Trophoblast cell (in vitro differentiated cells and primary cell): ENCODE measurements around the gene C5orf58.
"Not testable (repeated sequence)": the region's sequence is repeated elsewhere in the genome, so short reads cannot be mapped to it uniquely, and the experiment has no call there.

ENCODE experiments used
- DNase-seq, 2 donors: peaks; one replicate each; pipeline ENCODE4 v3.0.0-alpha.2; 2016
- H2AFZ ChIP-seq: 2 replicates; pipeline ENCODE4 v1.6.1; 2013; ENCODE audit warnings: low read length, moderate library complexity, mild to moderate bottlenecking; ENCODE audit not compliant: insufficient read depth, poor library complexity
- H2AK5ac ChIP-seq: 2 replicates; pipeline ENCODE4 v1.6.1; 2013; ENCODE audit warnings: mild to moderate bottlenecking, low read length
- H2BK120ac ChIP-seq: 2 replicates; pipeline ENCODE4 v1.6.1; 2013; ENCODE audit warnings: low read length, mild to moderate bottlenecking, moderate library complexity; ENCODE audit not compliant: insufficient read depth, poor library complexity
- H2BK12ac ChIP-seq: 2 replicates; pipeline ENCODE4 v1.6.1; 2013; ENCODE audit warnings: mild to moderate bottlenecking, low read length, moderate library complexity
- H2BK5ac ChIP-seq: 2 replicates; pipeline ENCODE4 v1.6.1; 2013; ENCODE audit warnings: low read length, low read depth, moderate library complexity, mild to moderate bottlenecking; ENCODE audit not compliant: poor library complexity
- H3K14ac ChIP-seq: 2 replicates; pipeline ENCODE4 v1.6.1; 2013; ENCODE audit warnings: mild to moderate bottlenecking, low read length
- H3K18ac ChIP-seq: 2 replicates; pipeline ENCODE4 v1.6.1; 2013; ENCODE audit warnings: mild to moderate bottlenecking, low read length
- H3K23ac ChIP-seq: 2 replicates; pipeline ENCODE4 v1.6.1; 2013; ENCODE audit warnings: low read length
- H3K27ac ChIP-seq: 2 replicates; pipeline ENCODE4 v1.5.1; 2013; ENCODE audit warnings: low read depth, mild to moderate bottlenecking, inconsistent platforms, low read length, moderate library complexity
- H3K27me3 ChIP-seq: 2 replicates; pipeline ENCODE4 v1.6.1; 2013; ENCODE audit warnings: inconsistent platforms, mild to moderate bottlenecking, low read length, moderate library complexity; ENCODE audit not compliant: insufficient read depth
- H3K36me3 ChIP-seq, 2 experiments: 1 replicate in 1 of 2; 2 replicates in 1 of 2; pipeline ENCODE4 v1.6.1; 2013; ENCODE audit warnings: low read length in 2 of 2, mild to moderate bottlenecking in 2 of 2, moderate library complexity in 1 of 2; ENCODE audit not compliant: insufficient read depth in 2 of 2, control insufficient read depth in 1 of 2
- H3K4ac ChIP-seq: 2 replicates; pipeline ENCODE4 v1.6.1; 2013; ENCODE audit warnings: low read depth, mild to moderate bottlenecking, low read length, moderate library complexity
- H3K4me1 ChIP-seq, 2 experiments: 1 replicate in 1 of 2; 2 replicates in 1 of 2; pipeline ENCODE4 v1.6.1; 2013; ENCODE audit warnings: low read length in 2 of 2, mild to moderate bottlenecking in 2 of 2, moderate library complexity in 1 of 2; ENCODE audit not compliant: insufficient read depth in 2 of 2, control insufficient read depth in 1 of 2
- H3K4me2 ChIP-seq: 2 replicates; pipeline ENCODE4 v1.6.1; 2013; ENCODE audit warnings: inconsistent platforms, mild to moderate bottlenecking, low read length, moderate library complexity
- H3K4me3 ChIP-seq: 2 replicates; pipeline ENCODE4 v1.5.1; 2013; ENCODE audit warnings: mild to moderate bottlenecking, low read depth, low read length, inconsistent platforms
- H3K79me1 ChIP-seq: one replicate; pipeline ENCODE4 v1.6.1; 2013; ENCODE audit warnings: low read length
- H3K79me2 ChIP-seq: 2 replicates; pipeline ENCODE4 v1.6.1; 2013; ENCODE audit warnings: low read length, mild to moderate bottlenecking; ENCODE audit not compliant: control insufficient read depth, insufficient read depth, poor library complexity
- H3K9ac ChIP-seq: 2 replicates; pipeline ENCODE4 v1.6.1; 2013; ENCODE audit warnings: mild to moderate bottlenecking, low read length
- H3K9me3 ChIP-seq: 2 replicates; pipeline ENCODE4 v1.6.1; 2013; ENCODE audit warnings: low read depth, mild to moderate bottlenecking, control low read depth, inconsistent platforms, low read length; ENCODE audit not compliant: insufficient read depth
- H4K12ac ChIP-seq: 2 replicates; pipeline ENCODE4 v1.6.1; 2013; ENCODE audit warnings: low read depth, mild to moderate bottlenecking, low read length, moderate library complexity
- H4K8ac ChIP-seq: 2 replicates; pipeline ENCODE4 v1.6.1; 2013; ENCODE audit warnings: low read depth, mild to moderate bottlenecking, low read length, moderate library complexity
- H4K91ac ChIP-seq: one replicate; pipeline ENCODE4 v1.6.1; 2013; ENCODE audit warnings: low read depth, mild to moderate bottlenecking, low read length, moderate library complexity
- WGBS: extraction: QIAGEN DNeasy Blood & Tissue Kit; methylation state at CpG from one replicate; pipeline ENCODE4 v1.1.7; 2013; ENCODE audit warnings: missing lambda C conversion rate; ENCODE audit not compliant: insufficient read length, insufficient coverage; ENCODE audit errors: extremely low coverage; 5-methylcytosine and 5-hydroxymethylcytosine counted together

Gene C5orf58

GRCh38 chr5:170235876-170236864 is 3.4 kb downstream of the C5orf58 start:
- WGBS: no CpG with 5 or more reads among the region's 3 CpGs
- no peak overlapping the region for H2AK5ac ChIP-seq
- H3K9ac ChIP-seq: no peak overlapping the region
- H3K27me3 ChIP-seq: no peaks in the 10 kb centered on the region
- H3K79me1 ChIP-seq: no peaks in the 10 kb centered on the region
- H3K23ac ChIP-seq: no peak overlapping the region
- no peak overlapping the region for H3K4ac ChIP-seq
- no peaks in the 10 kb centered on the region for H3K4me1 ChIP-seq
- no peaks in the 10 kb centered on the region for H3K36me3 ChIP-seq
- H3K27ac ChIP-seq: no peak overlapping the region
- no peak for DNase-seq
- H4K8ac ChIP-seq: no peak overlapping the region
- no peak overlapping the region for H3K14ac ChIP-seq
- H4K91ac ChIP-seq: no peak overlapping the region
- no peak overlapping the region for H2BK12ac ChIP-seq
- no peak overlapping the region for H2AFZ ChIP-seq
- H4K12ac ChIP-seq: no peak overlapping the region
- H2BK5ac ChIP-seq: no peak overlapping the region
- H3K9me3 ChIP-seq: no peaks in the 10 kb centered on the region
- H3K4me2 ChIP-seq: no peak overlapping the region
- H3K18ac ChIP-seq: no peak overlapping the region
- no peak overlapping the region for H2BK120ac ChIP-seq
- H3K4me3 ChIP-seq: no peak overlapping the region
- no peaks in the 10 kb centered on the region for H3K79me2 ChIP-seq

DNA sequence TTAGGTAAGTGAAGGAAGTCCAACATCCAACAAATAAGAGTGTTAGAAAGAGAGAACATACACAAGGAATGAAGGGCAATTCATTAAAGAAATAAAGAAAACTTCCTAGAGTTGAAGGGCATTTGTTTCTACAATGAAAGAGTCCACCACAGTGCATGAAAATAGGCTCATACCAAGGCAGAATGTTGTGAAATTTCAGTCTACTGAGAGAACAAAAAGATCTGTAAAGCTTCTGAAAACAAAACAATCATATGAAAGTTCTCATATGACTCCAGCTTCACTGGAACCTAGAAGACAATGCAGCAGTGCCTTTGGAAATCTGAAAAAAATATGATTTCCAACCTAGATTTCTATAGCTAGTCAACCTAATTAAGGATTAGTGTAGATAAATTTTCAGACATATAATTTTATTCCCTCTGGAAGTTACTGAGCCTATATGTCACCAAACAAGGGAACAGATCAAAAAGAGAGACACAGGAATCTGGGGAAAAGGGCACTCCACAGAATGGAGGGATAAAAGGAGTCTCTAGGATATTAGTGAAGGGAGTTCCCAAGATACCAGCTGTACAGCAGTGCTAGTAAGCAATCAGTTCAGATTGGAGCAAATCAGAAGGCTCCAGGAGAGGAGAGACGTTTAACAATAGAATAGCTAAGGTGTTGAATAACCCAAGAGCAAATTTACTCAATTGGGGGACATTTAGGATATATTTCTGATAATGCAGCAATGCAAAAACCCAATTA is 5.8 kb downstream of the C5orf58 start:
- H3K14ac ChIP-seq: no peak overlapping the region
- no peak overlapping the region for H3K4me2 ChIP-seq
- no peak overlapping the region for H3K9ac ChIP-seq
- H2AFZ ChIP-seq: no peak overlapping the region
- H3K4ac ChIP-seq: no peak overlapping the region
- H3K9me3 ChIP-seq: no peaks in the 10 kb centered on the region
- no peak overlapping the region for H3K4me3 ChIP-seq
- H3K36me3 ChIP-seq: no peaks in the 10 kb centered on the region
- no peaks in the 10 kb centered on the region for H3K79me1 ChIP-seq
- no peaks in the 10 kb centered on the region for H3K27me3 ChIP-seq
- H4K8ac ChIP-seq: no peak overlapping the region
- no peaks in the 10 kb centered on the region for H3K4me1 ChIP-seq
- H2BK120ac ChIP-seq: no peak overlapping the region
- no peak overlapping the region for H2AK5ac ChIP-seq
- DNase-seq: no peak
- no peak overlapping the region for H3K18ac ChIP-seq
- no peak overlapping the region for H4K12ac ChIP-seq
- H3K27ac ChIP-seq: no peak overlapping the region
- H3K79me2 ChIP-seq: no peaks in the 10 kb centered on the region
- no CpG with 5 or more reads among the region's 1 CpG for WGBS
- H2BK5ac ChIP-seq: no peak overlapping the region
- no peak overlapping the region for H4K91ac ChIP-seq
- H3K23ac ChIP-seq: no peak overlapping the region
- no peak overlapping the region for H2BK12ac ChIP-seq

DNA sequence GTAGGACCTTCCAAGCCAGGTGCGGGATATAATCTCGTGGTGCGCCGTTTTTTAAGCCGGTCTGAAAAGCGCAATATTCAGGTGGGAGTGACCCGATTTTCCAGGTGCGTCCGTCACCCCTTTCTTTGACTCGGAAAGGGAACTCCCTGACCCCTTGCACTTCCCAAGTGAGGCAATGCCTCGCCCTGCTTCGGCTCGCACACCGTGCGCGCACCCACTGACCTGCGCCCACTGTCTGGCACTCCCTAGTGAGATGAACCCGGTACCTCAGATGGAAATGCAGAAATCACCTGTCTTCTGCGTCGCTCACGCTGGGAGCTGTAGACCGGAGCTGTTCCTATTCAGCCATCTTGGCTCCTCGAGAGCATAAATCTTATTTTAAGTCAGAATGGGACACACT is 12.7 kb downstream of the C5orf58 start:
- H3K27ac ChIP-seq, H3K4me2 ChIP-seq, H3K79me1 ChIP-seq, H3K9ac ChIP-seq, H4K12ac ChIP-seq, H3K14ac ChIP-seq, H3K18ac ChIP-seq, H3K27me3 ChIP-seq, H4K8ac ChIP-seq, H3K4me3 ChIP-seq, H2BK120ac ChIP-seq, H3K79me2 ChIP-seq, H2BK5ac ChIP-seq, H3K23ac ChIP-seq, H3K9me3 ChIP-seq, H2AFZ ChIP-seq, H3K36me3 ChIP-seq, H2BK12ac ChIP-seq, H3K4ac ChIP-seq, DNase-seq, H2AK5ac ChIP-seq: not testable (repeated sequence)
- Histone ChIP-seq H3K4me1 (peaks cover 0 to 11% of the 10 kb centered on the region in 2 experiments), H4K91ac (peak overlapping the region; percentile 24)
- no CpG with 5 or more reads among the region's 23 CpGs for WGBS

DNA sequence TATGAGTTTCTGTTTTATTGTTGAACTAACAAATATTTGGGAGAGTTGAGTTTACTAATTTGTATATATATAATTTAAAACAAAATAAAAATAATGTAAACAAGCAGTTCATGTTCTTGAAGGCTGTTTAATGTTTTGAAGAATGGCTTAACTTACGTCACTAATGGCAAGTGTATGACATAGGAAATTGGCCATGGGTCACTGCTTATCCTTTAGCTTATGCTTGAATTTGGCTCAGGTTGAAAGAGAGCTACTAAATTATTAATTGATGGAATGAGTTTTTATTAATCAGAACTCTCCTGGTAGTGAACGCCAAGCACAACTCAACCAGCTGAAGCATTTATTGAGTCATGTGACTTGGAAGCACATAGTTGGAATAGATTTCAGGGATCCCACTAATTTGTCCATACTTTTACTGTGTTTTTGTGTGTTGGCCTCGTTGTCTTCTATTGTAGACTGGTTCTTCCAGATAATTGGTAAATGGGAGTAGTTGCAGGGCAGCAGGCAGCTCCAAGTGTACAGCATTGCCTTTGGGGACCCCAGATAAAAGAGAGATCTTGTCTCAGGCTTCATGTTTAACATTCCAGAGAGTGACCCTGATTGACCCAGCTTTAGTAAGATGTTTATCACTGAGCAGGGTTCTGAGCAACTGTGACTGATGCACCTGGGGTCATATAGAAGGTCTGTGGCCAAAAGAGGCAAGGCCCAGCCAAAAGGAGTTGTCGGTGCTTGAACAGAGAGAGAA is 13.5 kb downstream of the C5orf58 start:
- H3K14ac ChIP-seq: no peak overlapping the region
- no peaks in the 10 kb centered on the region for H3K27me3 ChIP-seq
- H3K9ac ChIP-seq: no peak overlapping the region
- no peak overlapping the region for H4K8ac ChIP-seq
- DNase-seq: no peak
- H3K9me3 ChIP-seq: no peaks in the 10 kb centered on the region
- H3K79me1 ChIP-seq: no peaks in the 10 kb centered on the region
- no CpG with 5 or more reads among the region's 4 CpGs for WGBS
- H3K4ac ChIP-seq: no peak overlapping the region
- peak overlapping the region; percentile 33 for H3K27ac ChIP-seq
- H3K4me1 ChIP-seq: peaks cover 0 to 11% of the 10 kb centered on the region in 2 experiments
- H4K91ac ChIP-seq: no peak overlapping the region
- no peak overlapping the region for H2BK5ac ChIP-seq
- no peaks in the 10 kb centered on the region for H3K36me3 ChIP-seq
- no peak overlapping the region for H3K23ac ChIP-seq
- no peak overlapping the region for H3K4me2 ChIP-seq
- no peak overlapping the region for H4K12ac ChIP-seq
- H3K79me2 ChIP-seq: no peaks in the 10 kb centered on the region
- no peak overlapping the region for H3K4me3 ChIP-seq
- no peak overlapping the region for H2AFZ ChIP-seq
- H2BK120ac ChIP-seq: no peak overlapping the region
- H3K18ac ChIP-seq: no peak overlapping the region
- H2AK5ac ChIP-seq: no peak overlapping the region
- no peak overlapping the region for H2BK12ac ChIP-seq
